Measurements from ENCODE around the gene SP8.

The SP8 gene

DNA sequence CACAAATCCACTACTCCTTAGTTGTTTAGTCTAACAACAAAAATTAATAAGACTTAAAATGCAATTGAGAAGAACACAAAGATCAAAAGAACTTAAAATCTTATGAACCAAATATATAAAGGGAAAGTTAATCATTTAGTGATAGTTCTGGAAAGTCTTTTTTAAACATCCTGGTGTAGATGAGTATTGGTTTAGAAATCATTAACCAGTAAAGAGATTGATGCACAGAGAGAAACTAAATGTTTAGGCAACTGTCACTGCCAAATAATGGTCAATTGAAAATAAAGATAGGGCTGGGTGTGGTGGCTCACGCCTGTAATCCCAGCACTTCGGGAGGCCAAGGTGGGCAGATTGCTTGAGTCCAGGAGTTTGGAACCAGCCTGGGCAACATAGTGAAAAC, 44.9 kb downstream of the SP8 start:
- H3K4me1 ChIP-seq (ENCODE audit: control insufficient read depth in 5 of 5, insufficient read depth in 5 of 5, low read length in 5 of 5): no peaks in the 10 kb centered on the region
- no peak overlapping the region for H3K4me3 ChIP-seq (ENCODE audit: low read depth in 1 of 5, low read length in 5 of 5)
- no peak overlapping the region for H3K9ac ChIP-seq (ENCODE audit: low read length in 5 of 5)
- no peaks in the 10 kb centered on the region for H3K36me3 ChIP-seq (ENCODE audit: control insufficient read depth in 5 of 5, insufficient read depth in 5 of 5, low read length in 5 of 5)
- no peak overlapping the region for H3K27ac ChIP-seq (ENCODE audit: low read depth, low read length)
- peaks cover 0 to 7% (median 0%) of the 10 kb centered on the region in 5 donors for H3K27me3 ChIP-seq (ENCODE audit: control insufficient read depth in 5 of 5, insufficient read depth in 4 of 5, low read length in 5 of 5)
- no peaks in the 10 kb centered on the region for H3K9me3 ChIP-seq (ENCODE audit: control insufficient read depth in 5 of 5, low read length in 5 of 5)

DNA sequence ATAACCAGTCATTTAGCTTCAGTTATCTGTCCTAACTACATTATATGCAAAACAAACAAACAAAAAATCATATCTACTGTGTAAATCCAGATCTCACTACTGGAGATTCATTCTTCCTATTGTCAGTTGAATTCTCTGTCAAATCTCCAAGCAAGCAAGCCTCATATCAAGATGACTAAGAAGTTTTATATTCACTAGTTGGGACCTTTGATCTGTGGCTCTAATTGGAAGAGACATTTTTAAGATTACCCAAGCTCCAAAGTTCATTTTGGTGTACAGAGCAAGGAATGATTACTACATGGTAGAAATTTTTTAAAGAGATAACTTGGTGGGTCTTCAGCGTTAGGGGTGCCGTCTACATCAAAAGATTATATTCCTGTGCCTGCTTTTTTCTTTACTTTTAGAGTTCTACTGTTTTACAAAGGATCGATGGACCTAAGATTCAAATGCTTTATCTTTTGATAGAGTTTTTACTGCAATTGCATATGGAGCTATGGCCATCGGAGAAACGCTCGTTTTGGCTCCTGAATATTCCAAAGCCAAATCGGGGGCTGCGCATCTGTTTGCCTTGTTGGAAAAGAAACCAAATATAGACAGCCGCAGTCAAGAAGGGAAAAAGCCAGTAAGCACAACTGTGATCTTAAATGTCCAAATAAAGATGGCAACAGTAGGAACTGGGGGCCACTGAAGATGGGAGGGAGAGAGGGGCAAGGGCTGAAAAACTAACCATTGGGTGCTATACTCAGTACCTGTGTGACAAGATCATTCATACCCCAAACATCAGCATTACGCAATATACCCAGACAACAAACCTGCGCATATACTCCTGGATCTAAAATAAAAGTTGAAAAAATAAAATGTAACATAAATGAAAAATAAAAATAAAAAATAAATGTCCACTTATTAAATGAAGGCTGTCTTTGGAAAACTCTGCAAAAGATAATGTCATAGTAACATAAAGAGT, 47.9 kb downstream of the SP8 start:
- H3K36me3 ChIP-seq (ENCODE audit: control insufficient read depth in 5 of 5, insufficient read depth in 5 of 5, low read length in 5 of 5): no peaks in the 10 kb centered on the region
- no peak overlapping the region for H3K4me3 ChIP-seq (ENCODE audit: low read depth in 1 of 5, low read length in 5 of 5)

DNA sequence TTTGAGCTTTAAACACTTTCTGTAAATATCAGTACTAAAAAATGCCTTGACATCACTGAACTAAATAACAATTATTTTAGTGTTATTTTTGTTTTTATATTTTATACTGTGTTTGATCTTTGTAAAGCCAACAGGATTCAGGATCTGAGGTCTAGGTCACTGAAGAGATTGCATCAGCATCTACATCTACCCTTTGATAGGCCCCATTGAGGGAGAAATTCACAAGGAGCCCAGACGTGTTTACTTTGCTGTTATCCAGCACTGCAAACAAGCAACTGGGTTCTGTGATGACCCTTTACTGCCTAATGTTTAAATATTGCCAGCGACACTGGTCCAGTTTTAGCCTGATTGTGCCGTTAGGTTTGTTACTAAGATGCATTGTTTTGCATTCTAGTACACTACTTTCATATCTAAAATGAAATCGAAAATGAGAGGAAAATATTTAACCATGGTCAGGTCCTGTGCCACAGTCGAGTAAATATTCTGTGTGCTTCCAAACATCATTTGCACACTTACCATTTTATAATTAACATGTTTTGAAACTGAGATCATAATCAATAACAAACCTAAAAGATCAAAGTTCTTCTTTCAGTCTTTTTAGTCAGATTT, 48.7 kb downstream of the SP8 start:
- no peaks in the 10 kb centered on the region for H3K4me1 ChIP-seq (ENCODE audit: control insufficient read depth in 5 of 5, insufficient read depth in 5 of 5, low read length in 5 of 5)
- H3K9me3 ChIP-seq (ENCODE audit: control insufficient read depth in 5 of 5, low read length in 5 of 5): no peaks in the 10 kb centered on the region
- H3K4me3 ChIP-seq (ENCODE audit: low read depth in 1 of 5, low read length in 5 of 5): no peak overlapping the region
- H3K9ac ChIP-seq (ENCODE audit: low read length in 5 of 5): no peak overlapping the region
- H3K36me3 ChIP-seq (ENCODE audit: control insufficient read depth in 5 of 5, insufficient read depth in 5 of 5, low read length in 5 of 5): no peaks in the 10 kb centered on the region
- no peak overlapping the region for H3K27ac ChIP-seq (ENCODE audit: low read depth, low read length)
- H3K27me3 ChIP-seq (ENCODE audit: control insufficient read depth in 5 of 5, insufficient read depth in 4 of 5, low read length in 5 of 5): no peaks in the 10 kb centered on the region

More for the DNA sequence above, 47.9 kb downstream of the SP8 start:
- H3K9me3 ChIP-seq (ENCODE audit: control insufficient read depth in 5 of 5, low read length in 5 of 5): no peaks in the 10 kb centered on the region
- H3K4me1 ChIP-seq (ENCODE audit: control insufficient read depth in 5 of 5, insufficient read depth in 5 of 5, low read length in 5 of 5): no peaks in the 10 kb centered on the region
- H3K27me3 ChIP-seq (ENCODE audit: control insufficient read depth in 5 of 5, insufficient read depth in 4 of 5, low read length in 5 of 5): peaks cover 0 to 3% (median 0%) of the 10 kb centered on the region in 5 donors
- no peak overlapping the region for H3K27ac ChIP-seq (ENCODE audit: low read depth, low read length)
- no peak overlapping the region for H3K9ac ChIP-seq (ENCODE audit: low read length in 5 of 5)

DNA sequence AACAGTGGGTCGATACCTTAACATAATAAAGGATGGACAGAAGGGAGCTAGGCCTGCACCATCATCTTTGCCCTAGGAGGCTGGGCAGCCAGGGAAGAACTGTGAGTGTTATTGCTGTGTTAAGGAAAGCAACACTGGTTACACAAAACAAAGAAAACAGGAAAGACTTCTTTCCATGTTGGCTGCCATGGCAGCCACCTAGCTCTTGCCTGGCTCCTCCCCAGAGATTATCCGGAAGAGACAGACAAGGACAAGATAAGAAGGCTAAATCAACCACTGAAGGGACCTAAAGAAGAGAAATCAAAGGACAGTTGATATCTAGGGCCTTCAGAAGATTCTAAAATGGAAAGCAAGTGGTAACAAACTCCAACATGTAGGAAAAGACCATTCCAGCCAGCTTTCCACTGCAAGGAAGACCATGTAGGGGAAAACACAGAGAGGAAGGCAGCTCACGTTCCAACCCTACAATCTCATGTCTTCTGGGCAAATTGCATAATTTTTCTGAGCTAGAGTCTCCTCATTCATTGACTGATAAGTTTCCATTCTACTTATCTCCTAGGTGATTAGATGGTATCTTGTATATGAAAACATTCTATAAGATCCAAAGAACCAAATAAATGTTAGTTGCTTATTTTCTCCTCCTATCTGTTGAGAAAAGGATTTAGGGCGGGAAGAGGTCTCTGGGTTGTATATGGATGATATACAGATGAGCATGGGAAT, 51.2 kb downstream of the SP8 start:
- Histone ChIP-seq H3K36me3 (ENCODE audit: control insufficient read depth in 5 of 5, insufficient read depth in 5 of 5, low read length in 5 of 5) (no peaks in the 10 kb centered on the region), H3K9me3 (ENCODE audit: control insufficient read depth in 5 of 5, low read length in 5 of 5) (no peaks in the 10 kb centered on the region), H3K4me3 (ENCODE audit: low read depth in 1 of 5, low read length in 5 of 5) (no peak overlapping the region), H3K27me3 (ENCODE audit: control insufficient read depth in 5 of 5, insufficient read depth in 4 of 5, low read length in 5 of 5) (no peaks in the 10 kb centered on the region), H3K4me1 (ENCODE audit: control insufficient read depth in 5 of 5, insufficient read depth in 5 of 5, low read length in 5 of 5) (peaks cover 0 to 4% (median 0%) of the 10 kb centered on the region in 5 donors), H3K9ac (ENCODE audit: low read length in 5 of 5) (no peak overlapping the region), H3K27ac (ENCODE audit: low read depth, low read length) (no peak overlapping the region)

Measured in subcutaneous abdominal adipose tissue (tissue), 5 donors.